Choroid plexus epithelial cell (primary cell): ENCODE measurements around the gene SRGAP1.

ENCODE experiments used
- DNase-seq: peaks from one replicate; pipeline ENCODE4 v3.0.0-alpha.2; 2010; ENCODE audit warnings: low read depth
- H3K4me3 ChIP-seq: 2 replicates; pipeline ENCODE4 v1.5.1; 2011; ENCODE audit warnings: low read depth, mild to moderate bottlenecking, control low read depth, low read length, moderate library complexity
- TF ChIP-seq, protein P1 (sequence below): conservative IDR thresholded peaks from 2 replicates; pipeline ENCODE4 v1.5.1; 2011; ENCODE audit warnings: low read depth, mild to moderate bottlenecking, control low read depth, inconsistent platforms, low read length, moderate library complexity

The SRGAP1 gene

DNA sequence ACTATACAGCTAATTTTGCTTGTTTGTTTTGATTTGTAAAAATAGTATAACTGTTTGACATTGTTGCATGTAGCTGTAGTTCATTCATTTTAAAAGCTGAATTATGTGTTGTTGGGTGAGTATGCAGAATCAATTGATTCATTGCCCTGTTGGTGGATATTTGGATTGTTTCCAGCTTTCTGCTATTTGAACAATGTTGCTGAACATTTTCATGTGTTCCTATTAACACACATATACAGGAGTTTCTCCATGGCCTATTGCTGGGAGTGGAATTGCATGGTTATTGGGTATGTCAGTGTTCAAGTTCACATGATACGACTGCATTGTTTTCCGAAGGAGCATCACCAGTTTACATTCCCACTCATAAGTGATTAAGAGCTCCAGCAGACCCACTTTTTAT, 75.3 kb downstream of the SRGAP1 start:
- no peak overlapping the region for H3K4me3 ChIP-seq
- peak; percentile 49 for DNase-seq
- TF ChIP-seq, protein P1, sequence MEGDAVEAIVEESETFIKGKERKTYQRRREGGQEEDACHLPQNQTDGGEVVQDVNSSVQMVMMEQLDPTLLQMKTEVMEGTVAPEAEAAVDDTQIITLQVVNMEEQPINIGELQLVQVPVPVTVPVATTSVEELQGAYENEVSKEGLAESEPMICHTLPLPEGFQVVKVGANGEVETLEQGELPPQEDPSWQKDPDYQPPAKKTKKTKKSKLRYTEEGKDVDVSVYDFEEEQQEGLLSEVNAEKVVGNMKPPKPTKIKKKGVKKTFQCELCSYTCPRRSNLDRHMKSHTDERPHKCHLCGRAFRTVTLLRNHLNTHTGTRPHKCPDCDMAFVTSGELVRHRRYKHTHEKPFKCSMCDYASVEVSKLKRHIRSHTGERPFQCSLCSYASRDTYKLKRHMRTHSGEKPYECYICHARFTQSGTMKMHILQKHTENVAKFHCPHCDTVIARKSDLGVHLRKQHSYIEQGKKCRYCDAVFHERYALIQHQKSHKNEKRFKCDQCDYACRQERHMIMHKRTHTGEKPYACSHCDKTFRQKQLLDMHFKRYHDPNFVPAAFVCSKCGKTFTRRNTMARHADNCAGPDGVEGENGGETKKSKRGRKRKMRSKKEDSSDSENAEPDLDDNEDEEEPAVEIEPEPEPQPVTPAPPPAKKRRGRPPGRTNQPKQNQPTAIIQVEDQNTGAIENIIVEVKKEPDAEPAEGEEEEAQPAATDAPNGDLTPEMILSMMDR, result no peak

DNA sequence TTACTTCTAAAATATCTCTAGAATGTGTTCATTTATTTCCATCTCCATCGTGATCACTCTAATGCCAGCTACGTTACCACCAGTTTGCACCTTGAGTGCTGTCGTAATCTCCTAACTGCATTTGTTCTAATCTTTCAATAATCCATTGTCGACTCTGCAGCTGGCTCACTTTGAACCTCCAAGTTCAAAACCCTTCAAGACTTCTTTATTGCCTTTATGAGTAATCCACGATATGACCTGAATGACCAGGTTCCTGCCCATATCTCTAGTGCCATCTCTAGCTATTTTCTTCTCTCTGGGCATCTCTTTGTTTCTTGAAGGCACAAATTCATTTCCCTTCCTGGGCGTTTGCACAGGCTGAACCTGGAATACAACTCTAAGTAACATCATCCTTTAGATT, 76.7 kb downstream of the SRGAP1 start:
- DNase-seq, result no peak
- TF ChIP-seq, protein P1, result no peak
- H3K4me3 ChIP-seq, result no peak overlapping the region

DNA sequence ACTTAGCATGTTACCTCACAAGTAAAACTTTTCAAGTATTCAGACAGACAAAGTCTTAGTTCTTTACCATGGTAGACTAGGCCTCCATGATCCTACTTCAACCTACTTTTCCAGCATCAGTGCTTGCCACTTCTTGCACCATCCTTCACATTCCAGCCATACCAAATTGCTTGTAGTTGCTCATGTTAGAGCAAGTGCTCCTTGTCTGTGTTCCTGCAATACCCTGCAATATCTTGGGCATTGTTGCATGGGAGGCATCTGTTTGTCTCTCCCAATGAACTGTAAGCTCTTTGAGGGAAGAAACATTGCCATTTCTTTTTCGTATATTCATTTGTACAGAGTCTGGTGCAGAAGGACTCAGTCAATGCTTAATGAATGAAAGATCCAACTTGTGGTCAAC, 78.0 kb downstream of the SRGAP1 start:
- TF ChIP-seq, protein P1, result no peak
- peak; percentile 85 for DNase-seq
- H3K4me3 ChIP-seq, result no peak overlapping the region

DNA sequence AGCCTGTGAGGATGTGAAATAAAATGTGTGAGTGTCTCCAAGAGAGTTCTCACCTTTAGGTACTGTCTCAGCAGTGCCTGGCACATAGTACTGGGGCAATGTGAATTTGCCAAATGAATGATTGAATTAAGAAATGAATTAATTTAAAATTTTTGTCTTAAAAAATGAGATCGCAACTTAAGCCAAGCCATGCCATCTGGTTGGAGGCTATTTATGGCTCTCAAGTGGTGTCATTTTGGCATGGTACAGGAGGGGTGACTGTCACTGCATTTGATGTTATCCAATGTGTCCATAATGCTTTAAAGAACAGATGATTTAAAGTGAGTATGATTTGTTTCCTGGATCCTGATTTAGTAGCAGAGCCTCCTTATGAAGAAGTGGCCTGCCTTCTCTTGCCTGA, 80.3 kb downstream of the SRGAP1 start:
- no peak overlapping the region for H3K4me3 ChIP-seq
- no peak for DNase-seq
- TF ChIP-seq, protein P1, result no peak

DNA sequence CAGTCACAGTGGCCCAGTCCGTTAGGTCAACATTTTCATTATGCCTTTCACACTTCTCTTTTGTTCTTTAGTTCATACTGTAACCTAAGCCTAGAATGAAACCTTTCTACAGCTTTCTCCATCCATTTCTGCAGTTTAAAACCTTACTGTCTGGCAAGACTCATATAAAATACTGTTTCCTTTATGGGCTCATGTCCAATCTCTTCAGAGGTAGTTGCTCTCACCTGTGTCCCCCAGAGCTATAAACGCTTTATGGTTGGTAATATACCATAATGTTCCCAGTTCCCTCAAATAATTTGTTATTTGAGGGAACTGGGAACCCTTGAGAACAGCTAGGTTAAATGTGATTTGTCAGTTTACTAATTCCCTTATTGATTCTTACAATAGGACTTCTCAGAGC, 83.0 kb downstream of the SRGAP1 start:
- TF ChIP-seq, protein P1, result no peak
- no peak for DNase-seq
- no peak overlapping the region for H3K4me3 ChIP-seq

DNA sequence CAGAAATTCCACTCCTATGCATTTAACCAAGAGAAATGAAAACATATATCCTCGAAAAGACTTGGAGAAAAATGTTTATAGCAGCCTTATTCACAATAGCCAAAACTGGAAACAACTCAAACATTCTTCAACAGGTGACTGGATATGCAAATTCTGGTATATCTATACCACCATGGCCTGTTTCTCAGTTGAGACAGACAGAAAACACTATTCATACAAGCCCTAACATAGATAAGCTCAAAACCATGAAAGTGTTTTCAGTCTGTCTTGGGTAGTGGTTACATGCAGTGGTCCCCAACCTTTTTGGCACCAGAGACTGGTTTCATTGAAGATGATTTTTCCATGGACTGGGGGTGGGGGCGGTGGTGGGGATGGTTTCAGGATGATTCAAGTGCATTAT, 83.8 kb downstream of the SRGAP1 start:
- no peak for DNase-seq
- TF ChIP-seq, protein P1, result no peak
- H3K4me3 ChIP-seq, result no peak overlapping the region

DNA sequence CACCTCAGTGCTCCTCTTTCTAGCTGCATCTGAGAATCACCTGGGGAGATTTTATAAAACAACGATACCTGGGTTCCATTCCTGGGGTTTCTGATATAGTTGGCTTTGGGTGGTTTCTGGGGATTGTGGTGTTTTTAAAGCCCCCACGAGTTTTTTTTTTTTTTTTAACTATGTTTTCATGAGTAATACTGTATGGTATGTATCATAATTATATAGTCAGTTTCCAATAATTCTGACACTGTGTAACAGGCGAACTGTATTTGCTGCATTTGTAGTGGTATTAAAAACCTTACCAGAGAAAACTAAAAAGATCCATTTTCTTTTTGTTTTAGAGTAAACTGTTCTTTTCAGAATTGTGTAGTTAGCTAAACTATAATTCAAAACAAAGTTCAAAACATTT, 84.9 kb downstream of the SRGAP1 start:
- no peak for DNase-seq
- H3K4me3 ChIP-seq, result no peak overlapping the region
- TF ChIP-seq, protein P1, result no peak
